Stimulated activated naive CD8-positive, alpha-beta T cell treated with anti-CD3 and anti-CD28 coated beads, Interleukin-15, Interleukin-2, amounts not matched to agents 100 U/mL and 50 U/mL, for 24 hours (primary cell): ENCODE results near the gene GCK.

Experiments
- ATAC-seq: fragments of 150-1000 bp; cut with Tn5 transposase; one replicate; pipeline ENCODE4 v1.10.0; 2021
- DNase-seq: peaks from one replicate; pipeline ENCODE4 v3.0.0; 2021

Gene GCK

DNA sequence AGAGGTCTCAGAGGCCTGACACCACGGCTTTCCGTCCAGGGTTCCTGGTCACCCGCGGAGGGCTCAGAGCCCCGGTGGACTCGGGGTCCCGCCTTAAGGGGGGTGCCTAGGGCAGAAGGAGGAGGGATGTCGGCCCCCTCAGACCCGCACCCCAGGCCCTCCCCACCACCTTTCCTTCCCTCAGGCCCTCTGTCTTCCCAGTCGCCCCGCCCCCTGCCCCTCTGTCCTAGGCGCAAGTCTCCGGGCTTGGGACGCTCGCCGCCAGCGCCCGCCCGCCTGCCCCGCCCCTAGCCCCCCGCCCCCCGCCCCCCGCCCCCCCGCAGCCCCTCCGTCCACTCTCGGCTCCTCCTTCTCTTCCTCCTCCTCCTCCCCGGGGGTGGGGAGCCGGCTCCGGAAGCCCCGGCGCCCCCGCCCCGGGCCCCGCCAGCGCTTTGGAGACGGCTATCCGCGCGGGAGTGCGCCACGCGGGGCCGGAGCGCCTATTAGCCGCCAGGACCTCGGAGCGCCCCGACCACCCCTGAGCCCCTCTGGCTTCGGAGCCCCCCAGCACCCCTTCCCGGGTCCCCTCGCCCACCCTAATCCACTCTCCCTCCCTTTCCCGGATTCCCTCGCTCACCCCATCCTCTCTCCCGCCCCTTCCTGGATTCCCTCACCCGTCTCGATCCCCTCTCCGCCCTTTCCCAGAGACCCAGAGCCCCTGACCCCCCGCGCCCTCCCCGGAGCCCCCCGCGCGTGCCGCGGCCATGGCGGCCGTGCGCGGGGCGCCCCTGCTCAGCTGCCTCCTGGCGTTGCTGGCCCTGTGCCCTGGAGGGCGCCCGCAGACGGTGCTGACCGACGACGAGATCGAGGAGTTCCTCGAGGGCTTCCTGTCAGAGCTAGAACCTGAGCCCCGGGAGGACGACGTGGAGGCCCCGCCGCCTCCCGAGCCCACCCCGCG is 85.0 kb downstream of the GCK start, which contains the start of gene AEBP1:
AEBP1 (plus strand) TSS at position 423 of the 937 bp plus-strand sequence; CDS start at position 744, 321 bp downstream.
- DNase-seq: peak; percentile 50
- ATAC-seq: peak; percentile 47

GRCh38 chr7:44103566-44103922 is 85.7 kb downstream of the GCK start:
- ATAC-seq: no peak
- no peak for DNase-seq

DNA sequence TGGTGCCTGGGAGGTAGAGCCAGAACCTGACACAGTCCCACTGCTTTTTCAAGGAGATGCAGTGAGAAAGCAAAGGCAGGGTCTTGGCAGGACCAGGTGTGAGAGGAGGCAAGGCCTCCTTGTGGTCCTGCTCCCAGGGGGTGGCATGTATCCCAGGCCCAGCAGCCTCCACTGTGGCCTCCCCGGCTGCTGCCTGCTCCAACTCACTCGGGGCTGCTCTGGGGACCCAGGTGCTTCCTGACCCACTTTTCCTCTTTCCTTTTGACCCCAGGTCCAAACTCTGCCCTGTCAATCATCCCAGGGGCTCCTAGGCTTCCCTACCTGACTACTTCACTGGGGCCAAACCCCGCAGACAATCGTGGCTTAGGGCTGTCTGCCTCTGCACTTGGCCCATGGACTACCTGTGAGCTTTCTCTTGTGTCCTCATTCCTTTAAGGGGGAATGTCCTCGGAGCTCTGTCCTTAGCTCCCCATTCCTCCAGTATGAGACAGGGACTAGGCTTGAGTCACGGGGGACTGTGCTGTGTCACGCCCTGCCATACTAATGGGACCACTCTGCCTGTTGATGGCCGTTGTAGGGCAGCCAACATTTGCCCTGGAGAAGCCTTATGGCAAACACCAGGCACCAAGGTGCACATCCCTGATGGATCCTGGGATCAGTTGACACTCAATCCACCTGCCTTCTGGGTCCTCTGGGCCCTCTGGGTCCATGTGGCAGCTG is 86.2 kb downstream of the GCK start:
- no peak for DNase-seq
- no peak for ATAC-seq

DNA sequence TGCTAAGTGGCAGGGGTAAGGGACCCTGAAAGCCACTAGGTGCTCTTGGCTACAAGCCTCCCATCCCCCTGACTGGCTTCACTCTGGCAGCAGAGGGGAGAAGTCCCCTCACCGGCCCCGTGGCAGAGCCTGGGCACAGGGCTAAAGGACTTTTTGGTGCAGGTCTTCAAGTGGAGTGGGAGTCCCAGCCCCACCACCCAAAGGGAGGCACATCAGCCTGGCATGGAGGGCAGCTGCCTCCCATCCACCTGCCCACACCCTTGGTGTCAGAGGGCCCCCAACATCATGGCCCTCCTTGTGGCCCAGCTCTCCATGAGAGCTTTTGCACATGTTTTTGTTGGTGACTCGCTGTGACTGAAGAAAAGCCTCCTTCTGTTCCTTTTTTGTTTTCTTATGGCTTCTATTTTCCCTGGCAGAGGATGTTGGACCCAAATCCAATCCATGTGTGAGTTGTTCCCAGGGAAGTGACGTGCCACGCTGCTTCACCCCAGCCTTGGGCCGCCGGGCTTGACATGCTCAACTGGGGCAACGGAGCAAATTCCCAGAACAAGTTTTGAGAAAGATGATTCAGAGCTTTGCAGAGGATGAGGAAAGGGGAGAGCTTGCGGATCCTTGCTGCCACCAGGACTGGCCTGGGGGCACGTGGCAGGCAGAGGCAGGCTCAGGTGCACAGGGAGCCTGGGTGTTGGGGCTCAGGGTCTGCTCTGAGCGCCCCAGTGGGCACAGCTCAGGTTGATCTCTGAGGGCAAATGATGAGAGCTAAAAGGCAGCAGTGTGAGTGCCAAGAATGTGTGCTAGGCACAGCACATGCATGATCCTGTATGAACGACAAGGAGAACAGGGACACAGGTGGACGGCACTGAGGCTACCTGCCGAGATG is 87.0 kb downstream of the GCK start:
- DNase-seq (no peak), ATAC-seq (no peak)

- no peak for ATAC-seq
- DNase-seq: no peak
Measured at GRCh38 chr7:44101303-44101965, 87.8 kb downstream of the GCK start.

- no peak for ATAC-seq
Measured at GRCh38 chr7:44100458-44101302, 88.6 kb downstream of the GCK start.

GRCh38 chr7:44099669-44100068 is 89.6 kb downstream of the GCK start:
- ATAC-seq (no peak), DNase-seq (no peak)

More at GRCh38 chr7:44100458-44101302, 88.6 kb downstream of the GCK start:
- DNase-seq: no peak

DNA sequence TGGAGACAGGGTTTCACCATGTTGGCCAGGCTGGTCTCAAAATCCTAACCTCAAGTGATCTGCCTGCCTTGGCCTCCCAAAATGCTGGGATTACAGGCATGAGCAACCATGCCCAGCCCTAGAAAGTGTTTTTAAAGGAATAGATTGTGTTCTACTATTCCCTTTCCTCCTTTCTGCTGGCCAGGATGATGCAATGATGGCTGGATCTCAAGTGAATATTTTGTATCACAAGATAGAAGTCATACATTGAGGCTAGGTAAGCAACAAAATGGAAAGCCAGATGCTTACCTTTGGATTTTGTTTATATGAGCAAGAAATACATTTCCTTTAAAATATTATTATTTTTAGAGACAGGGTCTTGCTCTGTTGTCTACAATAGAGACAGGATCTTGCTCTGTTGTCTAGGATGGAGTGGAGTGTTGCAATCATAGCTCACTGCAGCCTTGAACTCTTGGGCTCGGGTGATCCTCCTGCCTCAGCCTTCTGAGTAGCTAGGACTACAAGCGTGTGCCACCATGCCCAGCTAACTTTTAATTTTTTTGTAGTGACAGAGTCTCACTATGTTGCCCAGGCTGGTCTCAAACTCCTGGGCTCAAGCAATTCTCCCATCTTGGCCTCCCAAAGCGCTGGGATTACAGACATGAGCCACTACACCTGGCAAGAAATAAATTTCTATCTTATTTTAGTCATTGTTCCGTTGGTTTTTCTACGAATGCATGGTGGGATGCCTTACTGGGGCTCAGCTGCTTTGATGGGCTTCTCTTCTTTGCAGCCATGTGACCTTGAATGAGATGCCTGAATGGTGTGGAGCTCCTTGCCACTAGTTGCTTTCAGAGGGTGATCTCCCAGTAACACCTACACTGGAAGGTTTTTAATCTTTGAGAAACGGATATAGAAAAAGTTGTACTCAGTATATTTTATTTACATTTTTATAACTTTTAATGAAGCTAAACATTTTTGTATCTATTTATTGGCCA is 90.9 kb downstream of the GCK start:
- DNase-seq (no peak), ATAC-seq (no peak)

- ATAC-seq (peak; percentile 92), DNase-seq (peak; percentile 44)
Measured at GRCh38 chr7:44097064-44097932, 91.9 kb downstream of the GCK start.

DNA sequence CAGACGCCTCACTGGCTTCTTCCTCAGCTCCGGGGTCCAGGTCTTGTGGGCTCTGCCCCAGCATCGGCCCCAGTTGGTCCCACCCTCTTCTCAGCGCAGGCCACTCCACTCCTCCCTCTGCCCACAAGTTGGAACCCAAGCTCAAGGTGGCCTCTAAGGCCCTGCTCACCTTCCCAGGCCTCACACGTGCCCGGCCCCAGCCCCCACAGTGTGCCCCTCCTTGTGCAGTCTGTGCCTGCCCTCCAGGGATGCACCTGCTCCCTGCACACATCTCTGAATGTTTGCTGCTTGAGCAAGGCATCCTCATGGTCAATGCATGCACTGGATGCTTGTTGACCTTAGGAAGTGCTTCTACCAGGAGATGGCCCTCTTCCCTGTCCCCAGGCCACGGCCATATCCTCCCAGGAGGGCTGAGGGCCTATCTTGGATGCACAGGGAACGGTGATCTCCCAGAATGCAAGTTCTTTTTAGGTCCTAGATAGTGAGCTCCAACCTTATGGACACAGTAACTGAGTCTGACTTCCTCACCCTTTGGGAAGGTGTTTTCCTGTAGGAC is 92.8 kb downstream of the GCK start:
- ATAC-seq: no peak
- DNase-seq: no peak

- no peak for ATAC-seq
- DNase-seq: no peak
Measured at GRCh38 chr7:44095781-44096180, 93.5 kb downstream of the GCK start.

DNA sequence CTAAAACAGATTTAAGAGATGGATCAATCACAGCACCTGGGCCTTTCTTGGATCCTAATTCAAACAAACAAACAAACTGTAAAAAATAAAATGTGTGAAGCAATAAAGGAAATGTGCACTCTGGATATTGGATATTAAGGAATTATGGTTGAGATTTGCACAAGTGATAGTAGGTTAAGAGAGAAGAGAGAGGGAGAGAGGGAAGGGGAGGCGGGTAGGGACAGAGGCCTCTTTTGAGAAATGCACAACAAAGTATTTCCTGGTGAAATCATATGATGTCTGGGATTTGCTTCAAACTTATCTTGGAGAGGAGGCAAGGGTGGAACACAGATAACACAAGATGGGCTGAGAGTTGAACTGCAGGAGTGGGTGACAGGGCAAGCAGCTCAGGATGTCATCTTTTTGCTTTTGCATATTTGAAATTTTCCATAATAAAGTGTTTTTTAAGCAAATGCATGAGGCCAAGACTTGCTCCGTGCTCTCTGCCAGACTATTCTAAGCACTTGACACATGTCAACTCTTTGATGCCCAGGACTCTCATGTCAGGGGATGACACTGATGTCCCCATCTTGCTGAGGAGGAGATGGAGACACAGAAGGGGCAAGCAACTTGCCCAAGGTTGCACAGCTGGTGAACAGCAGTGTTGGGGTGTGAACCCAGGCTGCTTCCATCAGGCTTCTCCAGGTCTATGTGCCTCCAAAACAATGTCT is 94.2 kb downstream of the GCK start:
- DNase-seq (no peak), ATAC-seq (no peak)

- ATAC-seq (no peak), DNase-seq (no peak)
Measured at GRCh38 chr7:44094365-44094764, 94.9 kb downstream of the GCK start.
